Thyroid gland (tissue), 4 donors: ENCODE data around the gene TAB3.

Experiments
- POLR2A ChIP-seq, 2 donors: fragments of 450-650 bp; IDR thresholded peaks; one replicate each; pipeline ENCODE4 v1.6.1; 2017; ENCODE audit warnings: antibody characterized with exemption in 2 of 2, mild to moderate bottlenecking in 2 of 2, moderate library complexity in 1 of 2
- TF ChIP-seq, protein P1 (sequence below), 6 experiments: fragments of 200-600 bp in 3 of 6; fragments of 450-650 bp in 3 of 6; sonication (generic) in 3 of 6; IDR thresholded peaks; one replicate each; pipeline ENCODE4 v1.5.1; 2016 to 2019; ENCODE audit warnings: antibody characterized with exemption in 6 of 6, mild to moderate bottlenecking in 2 of 6, inconsistent platforms in 1 of 6, moderate library complexity in 1 of 6

DNA sequence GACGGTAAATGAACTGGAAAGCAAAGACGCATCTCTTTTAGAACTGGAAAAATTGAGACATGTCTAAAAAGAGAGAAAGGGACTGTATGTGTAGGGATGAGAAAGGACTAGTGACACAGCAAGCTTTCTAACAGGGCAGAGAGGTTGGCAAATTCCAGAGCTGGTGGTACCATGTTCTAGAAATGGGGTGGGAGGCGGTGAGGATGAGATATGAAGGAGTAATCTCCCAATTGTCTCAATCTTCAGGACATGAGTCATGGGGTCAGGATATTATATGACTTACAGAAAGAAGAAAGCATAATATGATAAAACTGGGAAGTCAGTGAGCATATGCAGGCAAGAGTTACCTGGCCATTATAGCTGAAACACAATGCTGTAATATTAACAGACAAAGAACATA, 14.2 kb downstream of the TAB3 start:
- TF ChIP-seq, protein P1, sequence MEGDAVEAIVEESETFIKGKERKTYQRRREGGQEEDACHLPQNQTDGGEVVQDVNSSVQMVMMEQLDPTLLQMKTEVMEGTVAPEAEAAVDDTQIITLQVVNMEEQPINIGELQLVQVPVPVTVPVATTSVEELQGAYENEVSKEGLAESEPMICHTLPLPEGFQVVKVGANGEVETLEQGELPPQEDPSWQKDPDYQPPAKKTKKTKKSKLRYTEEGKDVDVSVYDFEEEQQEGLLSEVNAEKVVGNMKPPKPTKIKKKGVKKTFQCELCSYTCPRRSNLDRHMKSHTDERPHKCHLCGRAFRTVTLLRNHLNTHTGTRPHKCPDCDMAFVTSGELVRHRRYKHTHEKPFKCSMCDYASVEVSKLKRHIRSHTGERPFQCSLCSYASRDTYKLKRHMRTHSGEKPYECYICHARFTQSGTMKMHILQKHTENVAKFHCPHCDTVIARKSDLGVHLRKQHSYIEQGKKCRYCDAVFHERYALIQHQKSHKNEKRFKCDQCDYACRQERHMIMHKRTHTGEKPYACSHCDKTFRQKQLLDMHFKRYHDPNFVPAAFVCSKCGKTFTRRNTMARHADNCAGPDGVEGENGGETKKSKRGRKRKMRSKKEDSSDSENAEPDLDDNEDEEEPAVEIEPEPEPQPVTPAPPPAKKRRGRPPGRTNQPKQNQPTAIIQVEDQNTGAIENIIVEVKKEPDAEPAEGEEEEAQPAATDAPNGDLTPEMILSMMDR (IDR thresholded peaks at IDR 0.05): no peak
- TF ChIP-seq POLR2A (IDR thresholded peaks at IDR 0.05): no peak
